GM19238 (cell line): ENCODE measurements around the gene MAB21L2.
"Not testable (repeated sequence)": the region's sequence is repeated elsewhere in the genome, so short reads cannot be mapped to it uniquely, and the experiment has no call there.

ENCODE experiments used
- DNase-seq: peaks from one replicate; pipeline ENCODE4 v3.0.0; 2011; ENCODE audit warnings: low spot score; ENCODE audit not compliant: insufficient read length

Gene MAB21L2

DNA sequence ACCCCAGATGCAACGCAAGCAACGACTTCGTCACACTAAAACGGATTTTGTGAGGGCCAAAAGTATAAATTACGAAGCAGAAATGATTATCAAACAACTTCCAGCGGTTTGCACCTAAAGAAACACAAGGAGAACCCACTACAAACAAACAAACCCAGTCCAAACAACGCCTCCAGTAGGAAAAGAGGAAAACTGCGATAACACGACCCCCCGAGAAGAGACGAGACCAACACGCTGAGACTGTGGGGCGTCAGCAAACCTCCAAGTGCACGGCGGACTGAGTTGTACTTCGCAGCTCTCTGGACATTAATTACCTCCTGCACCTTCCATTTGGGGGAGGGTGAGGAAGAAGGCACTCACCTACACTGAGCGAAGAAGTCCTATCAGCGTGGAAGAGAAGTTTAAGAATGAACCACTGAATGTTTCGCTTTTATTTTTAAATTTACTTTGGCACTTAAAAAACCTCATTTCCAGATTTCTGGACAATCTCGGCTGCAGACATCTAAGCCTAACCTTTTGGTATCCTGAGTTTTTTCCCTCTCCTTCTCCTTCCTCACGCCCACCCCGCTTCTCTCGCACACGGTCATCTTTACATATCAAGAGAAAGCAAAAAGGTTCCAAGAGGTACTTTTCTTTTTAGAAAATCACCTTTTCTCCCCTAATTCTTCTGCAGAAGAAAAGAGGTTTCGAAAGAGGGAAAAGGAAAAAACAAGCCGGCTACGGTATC, at the start of gene MAB21L2:
TSS of gene MAB21L2 (plus strand) at position 6 of the 727 bp plus-strand sequence. CDS start 879 bp downstream, outside the sequence.
- DNase-seq = no peak

DNA sequence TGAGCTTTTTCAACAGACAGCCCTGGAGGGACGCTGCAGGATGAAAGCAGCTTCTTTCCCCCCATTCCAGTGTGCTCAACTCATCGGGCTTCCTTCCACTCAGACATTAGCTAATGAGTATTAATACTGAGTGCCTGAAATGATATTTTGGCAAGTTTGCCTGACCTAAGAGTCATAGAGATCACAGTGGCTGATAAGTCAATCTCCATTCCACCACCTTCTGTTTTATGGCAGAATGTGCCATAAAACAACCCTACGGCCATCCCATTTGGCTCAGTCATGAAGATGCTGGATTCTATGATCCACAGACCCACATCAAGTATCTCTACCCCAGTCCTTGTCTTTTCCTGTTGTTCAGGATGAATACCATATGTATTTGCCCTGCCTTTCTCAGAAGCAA, 48.3 kb upstream of the MAB21L2 start:
- no peak for DNase-seq

DNA sequence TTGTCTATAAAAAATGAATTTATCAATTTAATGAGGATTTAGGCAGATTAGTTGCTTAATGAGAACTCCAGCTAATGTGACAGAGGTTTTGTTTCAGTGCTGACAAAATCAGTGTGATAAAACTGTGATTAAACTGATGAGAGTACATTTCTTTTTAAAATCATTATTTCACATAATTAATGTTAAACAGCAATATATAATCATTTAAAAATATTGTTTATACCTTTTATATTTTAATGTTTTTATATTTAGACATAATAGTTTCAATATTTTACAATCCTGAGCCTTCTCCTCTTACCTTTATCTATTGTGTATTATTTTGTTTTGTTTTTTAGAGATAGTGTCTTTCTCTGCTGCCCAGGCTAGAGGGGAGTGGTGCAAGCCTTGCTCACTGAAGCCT, 47.1 kb upstream of the MAB21L2 start:
- DNase-seq = no peak

DNA sequence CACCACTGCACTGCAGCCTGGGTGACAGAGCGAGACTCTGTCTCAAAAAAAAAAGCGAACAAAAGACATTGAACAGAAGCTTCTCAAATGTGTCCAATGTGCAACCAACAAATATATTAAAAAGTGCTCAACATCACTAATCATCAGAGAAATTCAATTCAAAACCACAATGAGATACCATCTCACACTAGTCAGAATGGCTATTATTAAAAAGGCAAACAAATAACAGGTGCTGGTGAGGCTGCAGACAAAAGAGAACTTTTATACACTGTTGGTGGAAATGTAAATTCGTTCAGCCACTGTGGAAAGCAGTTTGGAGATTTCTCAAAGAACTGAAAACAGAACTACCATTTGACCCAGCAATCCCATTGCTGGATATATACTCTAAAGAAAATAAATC, 44.0 kb upstream of the MAB21L2 start:
- not testable (repeated sequence) for DNase-seq

DNA sequence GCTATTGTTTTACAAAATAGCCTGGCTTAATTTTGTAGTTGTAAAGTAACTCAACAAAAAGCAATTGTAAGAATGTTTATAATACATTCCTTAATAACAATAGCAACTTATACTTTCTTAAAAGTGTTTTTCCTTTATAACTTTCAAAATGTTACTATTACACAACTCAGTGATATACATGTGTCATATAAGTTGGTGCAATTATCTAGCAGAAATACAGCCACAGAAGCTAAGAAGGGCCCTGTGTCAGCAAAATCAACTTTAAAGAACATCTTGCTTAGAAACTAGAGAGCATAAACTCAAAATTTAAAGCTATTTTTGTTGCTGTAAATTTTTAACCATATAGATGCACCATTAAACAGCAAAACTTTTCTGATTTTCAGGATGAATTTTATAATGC, 41.4 kb upstream of the MAB21L2 start:
- no peak for DNase-seq

DNA sequence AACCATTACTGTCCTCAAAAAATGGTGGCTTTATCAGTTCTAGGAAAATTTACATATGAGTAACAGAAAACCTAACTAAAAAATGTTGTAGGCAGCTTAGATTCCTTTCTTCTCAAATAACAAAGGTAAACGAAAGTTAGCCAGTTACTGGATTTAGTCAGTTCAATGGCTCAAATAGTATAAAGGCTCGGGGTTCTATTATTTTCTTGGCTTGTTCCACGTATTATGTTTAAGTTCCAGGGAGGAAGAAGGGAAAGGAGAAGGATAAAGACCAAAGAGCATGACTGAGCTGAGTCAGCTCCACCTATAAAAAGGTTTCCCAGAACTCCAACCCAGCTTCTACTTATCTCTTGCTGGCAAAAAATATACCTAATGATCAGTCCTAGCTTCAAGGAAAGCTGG, 41.0 kb upstream of the MAB21L2 start:
- no peak for DNase-seq

DNA sequence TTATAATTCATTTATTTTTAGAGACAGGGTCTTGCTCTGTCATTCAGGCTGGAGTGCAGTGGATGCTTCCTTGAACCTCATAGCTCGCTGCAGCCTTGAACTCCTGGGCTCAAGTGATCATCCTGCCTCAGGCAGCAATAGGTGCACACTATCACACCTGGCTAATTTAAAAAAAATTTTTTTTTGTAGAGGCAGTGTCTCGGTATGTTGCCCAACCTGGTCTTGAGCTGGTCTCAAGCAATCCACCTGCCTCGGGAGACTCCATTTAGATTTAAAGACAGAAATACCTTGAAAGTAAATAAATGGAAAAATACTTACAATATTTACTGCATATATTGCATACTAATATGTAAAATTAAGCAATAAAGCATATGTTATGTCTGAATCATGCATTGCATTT, 40.3 kb upstream of the MAB21L2 start:
- no peak for DNase-seq

DNA sequence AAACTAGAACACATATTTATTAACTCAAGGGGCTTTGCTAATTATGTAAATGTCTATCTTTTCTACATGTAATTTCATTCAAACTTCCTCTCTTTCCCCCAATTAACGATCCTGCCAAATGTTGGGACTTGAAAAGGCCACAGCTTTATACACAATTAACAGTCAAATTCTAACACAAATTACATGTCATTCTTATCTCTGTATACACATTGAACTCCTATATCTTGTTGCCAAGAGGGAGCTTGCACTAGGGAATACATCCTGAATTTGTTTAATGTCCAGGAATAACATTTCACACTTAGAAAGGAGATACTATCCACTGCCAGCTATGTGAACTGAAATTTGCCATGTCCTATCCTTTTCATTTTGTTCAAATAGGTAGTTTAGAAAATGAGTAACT, 38.9 kb upstream of the MAB21L2 start:
- DNase-seq = no peak

DNA sequence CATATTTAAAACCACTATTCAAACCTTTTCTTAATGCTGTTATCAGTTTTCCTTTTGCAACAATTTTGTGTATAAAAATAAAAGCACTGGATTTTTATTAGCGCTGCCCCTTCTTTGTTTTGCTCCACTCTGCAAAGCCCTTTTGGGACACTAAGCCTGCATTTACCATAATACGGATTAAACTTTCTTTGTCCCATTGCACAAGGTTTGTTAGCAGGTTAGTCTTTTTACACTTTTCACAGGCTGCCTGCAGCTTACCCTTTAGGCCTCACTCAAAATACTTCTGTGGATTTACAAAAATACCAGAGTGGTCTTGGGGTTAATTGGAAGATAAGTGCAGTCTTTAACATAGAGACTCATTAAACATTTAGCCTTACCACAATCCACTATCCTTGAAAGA, 35.7 kb upstream of the MAB21L2 start:
- no peak for DNase-seq

DNA sequence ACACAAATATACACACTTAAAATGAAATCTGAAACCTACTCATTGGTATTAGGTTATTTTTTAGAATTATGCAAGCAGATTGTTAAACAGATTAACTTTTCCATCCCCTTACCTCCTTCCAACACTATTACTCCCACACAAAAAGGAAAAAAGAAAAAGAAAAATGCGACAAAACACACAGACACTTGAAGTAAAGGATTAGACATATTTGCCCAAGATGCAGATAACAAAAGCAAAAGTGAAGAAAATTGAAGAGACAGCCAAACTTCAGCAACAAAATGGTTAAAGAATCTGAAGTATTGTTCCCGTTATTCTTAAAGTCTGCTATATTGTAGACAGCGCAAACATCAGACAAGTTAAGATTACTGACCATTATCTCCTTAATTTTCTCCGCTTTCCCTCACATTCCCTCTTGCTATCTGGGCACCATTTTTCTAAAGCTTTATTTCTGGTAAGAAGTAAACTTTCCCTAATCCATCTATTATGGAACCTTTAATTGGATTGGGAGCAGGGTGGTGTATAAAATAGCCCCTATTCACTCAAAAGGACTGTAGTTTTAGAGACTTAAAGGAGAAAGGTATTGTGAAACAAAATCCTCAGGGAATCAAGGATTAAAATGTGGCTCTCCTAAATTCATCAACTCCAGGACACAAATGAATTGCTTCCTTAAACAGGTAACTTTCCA, 34.7 kb upstream of the MAB21L2 start:
- DNase-seq = no peak

DNA sequence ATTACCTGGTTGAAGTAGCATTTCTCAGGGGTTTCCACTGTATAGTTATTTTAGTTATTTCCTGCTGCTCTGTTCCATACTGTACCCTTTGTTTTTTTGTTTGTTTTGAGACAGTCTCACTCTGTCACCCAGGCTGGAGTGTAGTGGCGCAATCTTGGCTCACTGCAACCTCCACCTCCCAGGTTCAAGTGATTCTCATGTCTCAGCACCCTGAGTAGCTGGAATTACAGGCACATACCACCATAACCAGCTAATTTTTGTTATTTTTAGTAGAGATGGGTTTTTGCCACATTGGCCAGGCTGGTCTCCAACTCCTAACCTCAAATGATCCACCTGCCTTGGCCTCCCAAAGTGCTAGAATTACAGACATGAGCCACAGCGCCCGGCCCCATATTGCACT, 24.1 kb upstream of the MAB21L2 start:
- not testable (repeated sequence) for DNase-seq

DNA sequence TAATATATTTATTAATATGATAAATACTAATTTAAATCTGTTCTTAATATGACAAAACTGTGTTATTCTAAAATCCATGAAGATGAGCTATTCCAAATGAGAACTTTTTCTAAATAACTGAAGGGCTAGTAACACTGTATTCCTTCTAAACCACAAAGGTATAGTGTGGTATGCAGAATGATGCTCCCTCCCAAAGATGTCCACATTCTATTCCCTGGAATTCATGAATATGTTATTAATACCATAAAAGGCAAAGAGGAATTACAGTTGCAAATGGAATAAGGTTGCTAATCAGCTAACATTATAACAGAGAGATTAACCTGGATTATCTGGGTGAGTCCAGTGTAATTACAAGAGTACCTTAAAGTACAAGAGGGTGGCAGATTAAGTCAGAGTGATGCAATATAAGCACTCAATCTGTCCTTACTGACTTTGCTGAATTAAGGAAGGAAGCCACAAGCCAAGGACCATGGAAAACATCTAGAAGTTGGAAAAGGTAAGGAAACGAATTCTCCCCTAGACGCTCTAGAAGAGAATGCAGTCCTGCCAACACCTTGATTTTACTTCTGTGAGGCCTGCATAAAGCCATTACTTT, 20.7 kb upstream of the MAB21L2 start:
- DNase-seq = no peak

DNA sequence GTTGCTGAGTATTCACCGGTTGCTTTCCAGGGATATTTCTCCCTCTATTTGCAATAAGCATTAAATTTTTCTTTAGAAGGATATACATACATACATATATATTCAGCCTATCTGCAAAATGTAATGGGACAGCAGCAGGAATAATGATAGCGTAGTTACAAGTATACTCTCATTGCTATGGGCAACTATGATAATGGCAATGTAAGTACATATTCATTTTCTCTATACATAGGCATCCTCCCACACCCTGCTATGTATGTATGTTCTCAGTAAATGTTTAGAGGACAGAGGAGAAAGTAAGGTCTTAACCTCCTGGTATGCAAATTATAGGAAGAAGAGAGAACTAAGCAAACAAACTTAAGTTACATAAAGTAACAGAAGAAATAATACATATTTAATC, 19.7 kb upstream of the MAB21L2 start:
- no peak for DNase-seq

DNA sequence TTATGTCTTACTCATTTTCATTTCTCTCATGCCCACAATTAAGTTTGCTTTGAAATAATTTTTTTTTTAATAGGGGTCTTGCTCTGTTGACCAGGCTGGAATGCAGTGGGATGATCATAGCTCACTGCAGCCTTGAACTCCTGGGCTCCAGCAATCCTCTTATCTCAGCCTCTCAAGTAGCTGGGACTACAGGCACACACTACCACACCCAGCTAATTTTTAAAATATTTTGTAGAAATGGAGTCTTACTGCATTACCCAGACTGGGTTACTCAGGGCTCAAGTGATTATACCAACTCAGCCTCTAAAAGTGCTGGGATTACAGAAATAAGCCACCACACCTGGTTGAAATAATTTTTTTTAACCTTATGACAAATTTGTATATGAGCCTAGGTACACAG, 19.2 kb upstream of the MAB21L2 start:
- no peak for DNase-seq

DNA sequence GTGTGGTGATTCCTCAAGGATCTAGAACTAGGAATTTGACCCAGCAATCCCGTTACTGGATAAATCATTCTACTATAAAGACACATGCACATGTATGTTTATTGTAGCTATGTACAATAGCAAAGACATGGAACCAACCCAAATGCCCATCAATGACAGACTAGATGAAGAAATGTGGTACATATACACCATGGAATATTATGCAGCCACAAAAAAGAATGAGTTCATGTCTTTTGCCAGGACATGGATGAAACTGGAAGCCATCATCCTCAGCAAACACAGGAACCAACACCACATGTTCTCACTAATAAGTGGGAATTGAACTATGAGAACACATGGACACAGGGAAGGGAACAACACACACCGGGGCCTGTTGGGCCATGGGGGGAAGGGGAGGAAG, 17.0 kb upstream of the MAB21L2 start:
- not testable (repeated sequence) for DNase-seq

DNA sequence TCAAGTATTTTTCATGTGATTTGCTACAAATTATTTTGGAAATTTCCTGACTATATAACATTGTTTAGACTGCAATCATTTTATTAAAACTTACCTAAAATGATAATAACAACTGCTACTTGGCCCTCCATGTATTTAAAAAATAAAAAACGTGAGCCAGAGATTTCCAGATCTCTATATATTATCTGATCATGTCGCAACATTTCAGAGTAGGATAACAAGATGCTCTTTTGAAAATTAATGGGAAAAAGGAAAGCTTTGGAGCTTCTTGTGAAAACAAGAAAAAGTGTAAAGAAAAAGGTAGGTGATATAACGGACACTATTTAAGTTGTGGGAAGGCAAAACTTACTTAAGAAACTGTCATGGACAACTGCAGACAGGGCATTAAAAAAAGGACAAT, 14.9 kb upstream of the MAB21L2 start:
- no peak for DNase-seq

DNA sequence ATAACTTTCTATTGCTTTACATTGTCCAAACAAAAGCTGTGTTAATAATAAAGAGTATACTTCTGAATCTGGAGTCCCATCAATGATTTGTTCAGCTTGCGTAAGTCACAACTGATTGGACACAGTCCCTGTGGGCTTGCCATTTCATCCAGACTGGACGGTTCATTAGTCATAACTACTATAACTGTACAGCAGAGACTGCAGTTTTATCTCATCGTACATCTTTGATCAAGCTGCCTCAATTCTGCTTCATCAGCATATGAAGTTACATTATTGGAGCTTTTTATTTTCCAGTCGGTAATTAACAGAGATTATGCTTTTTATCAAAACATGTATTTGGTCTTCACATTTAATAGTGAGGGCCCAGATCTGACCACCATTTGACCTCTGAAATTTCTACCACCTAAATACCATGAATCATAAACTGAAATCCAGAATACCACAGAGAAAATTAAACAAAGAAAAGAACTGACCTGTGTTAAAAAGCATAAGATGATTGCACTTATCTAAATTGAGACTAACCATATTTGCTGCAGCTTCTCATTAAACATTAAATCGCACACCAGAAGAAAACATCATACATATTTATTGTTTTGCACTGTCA, 12.5 kb upstream of the MAB21L2 start:
- no peak for DNase-seq

DNA sequence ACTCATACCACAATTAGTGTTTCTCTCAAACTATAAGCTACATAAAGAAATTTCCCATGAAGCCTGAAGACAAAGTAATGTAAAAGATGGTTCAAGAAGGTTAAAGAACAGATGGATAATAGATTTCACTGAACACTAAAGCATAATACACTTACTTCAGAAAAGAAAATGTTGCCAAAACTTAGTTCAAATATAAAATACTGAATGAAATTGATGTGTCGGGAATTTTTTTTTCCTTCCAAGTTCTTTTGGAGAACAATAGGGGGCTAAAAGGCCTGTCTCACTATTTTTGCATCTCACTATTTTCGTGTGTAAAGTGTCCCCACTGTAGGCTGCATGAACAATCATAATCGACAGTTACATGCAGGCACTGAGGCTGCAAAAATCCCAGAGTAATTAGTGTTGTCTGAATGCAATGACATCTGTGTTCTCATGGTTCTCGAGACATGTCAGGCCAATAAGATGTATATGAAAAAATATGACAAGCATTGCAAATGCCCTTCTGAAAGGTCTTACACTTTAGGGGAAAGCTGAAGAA, 11.9 kb upstream of the MAB21L2 start:
- no peak for DNase-seq

DNA sequence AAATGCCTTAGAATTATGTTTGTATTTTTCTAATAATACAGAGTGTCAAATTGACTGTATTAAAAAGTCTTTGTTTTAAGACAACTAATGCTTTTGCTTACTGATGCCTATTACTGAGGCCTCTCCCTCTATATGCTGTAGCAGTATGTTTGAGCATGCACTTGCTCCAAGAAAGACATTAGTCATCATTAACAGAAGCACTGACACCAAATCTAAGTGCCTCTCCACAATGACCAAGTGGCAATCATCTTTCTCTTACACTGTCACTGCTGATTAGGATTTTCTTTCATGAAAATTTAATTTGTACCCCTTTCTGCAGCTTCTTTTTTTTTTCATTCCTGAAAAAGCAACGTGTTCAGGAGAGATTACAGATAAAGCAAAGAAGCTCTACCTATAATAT, 11.1 kb upstream of the MAB21L2 start:
- DNase-seq = no peak

DNA sequence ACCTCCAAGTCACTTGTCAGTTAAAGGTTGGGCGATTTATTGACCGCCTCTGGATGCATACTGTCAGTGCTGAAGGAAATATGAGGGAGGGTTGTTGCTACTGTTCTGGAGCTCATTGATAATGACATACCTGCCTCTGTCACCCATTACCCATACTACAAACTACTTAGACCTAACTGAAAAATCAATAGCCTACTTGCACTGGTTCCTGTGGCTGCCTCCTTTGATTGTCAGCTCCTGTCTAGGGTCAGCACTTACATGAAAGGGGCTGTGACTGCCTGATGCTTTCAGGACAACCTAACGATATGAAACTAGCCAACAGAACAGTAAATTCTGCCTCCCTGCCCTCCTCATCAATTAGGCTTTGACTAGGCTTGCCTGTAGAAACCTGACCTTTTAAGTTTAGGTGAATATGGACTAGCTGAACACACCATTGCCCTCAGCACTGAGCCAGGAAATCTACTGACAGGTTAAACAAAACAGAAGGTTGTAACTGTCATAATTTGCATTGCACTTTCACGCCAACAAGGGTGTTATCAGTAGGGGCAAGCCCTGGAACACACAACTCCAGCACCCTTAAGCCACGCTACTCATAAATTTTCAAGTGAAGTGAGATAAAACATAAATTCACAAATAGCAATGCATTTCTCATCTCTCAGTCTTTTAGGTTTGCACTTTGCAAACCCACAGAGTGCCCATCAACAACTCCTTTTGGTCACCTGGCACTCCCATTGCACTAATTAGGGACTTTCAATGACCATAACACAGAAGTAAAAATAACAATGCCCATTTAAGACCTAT, 9.0 kb upstream of the MAB21L2 start:
- DNase-seq = no peak

DNA sequence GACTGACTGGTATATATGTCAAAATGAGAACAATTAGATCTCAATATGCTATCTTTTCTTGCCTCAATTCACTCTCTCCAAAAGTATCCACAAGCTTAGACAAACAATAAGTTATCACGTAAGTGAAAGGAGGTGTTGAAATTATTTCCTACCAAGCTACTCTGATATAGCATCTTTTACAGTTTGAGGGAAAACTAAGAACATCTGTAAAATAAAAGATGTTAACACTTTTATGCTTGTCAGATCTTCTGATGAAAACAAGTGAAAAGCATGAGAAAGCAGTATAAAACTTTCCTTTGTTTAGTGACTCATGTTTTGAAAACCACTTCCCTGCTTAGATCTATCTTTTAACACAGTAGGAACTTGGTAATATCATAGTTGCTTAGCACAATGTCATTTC, 8.4 kb upstream of the MAB21L2 start:
- DNase-seq = no peak
